Stimulated activated memory B cell treated with anti-CD40 and anti-IgM and Interleukin-4, amounts not matched to agents 10 μg/mL and 1 μg/mL and 100 μg/mL, for 72 hours (primary cell): ENCODE results near the gene KCND3.

Experiments
- ATAC-seq: fragments of 150-1000 bp; cut with Tn5 transposase; 2 replicates; pipeline ENCODE4 v1.10.0; 2021
- H3K27ac Mint-ChIP-seq: one replicate; pipeline ENCODE4 v1.8.0; 2022; ENCODE audit warnings: mild to moderate bottlenecking, mixed read lengths
- H3K27me3 Mint-ChIP-seq: one replicate; pipeline ENCODE4 v1.8.0; 2022; ENCODE audit warnings: mixed read lengths
- H3K36me3 Mint-ChIP-seq: one replicate; pipeline ENCODE4 v1.8.0; 2022; ENCODE audit warnings: mixed read lengths
- H3K4me1 Mint-ChIP-seq: one replicate; pipeline ENCODE4 v1.8.0; 2022; ENCODE audit warnings: mixed read lengths
- H3K4me3 Mint-ChIP-seq: one replicate; pipeline ENCODE4 v1.8.0; 2022; ENCODE audit warnings: mild to moderate bottlenecking, moderate library complexity, mixed read lengths
- H3K9me3 Mint-ChIP-seq: one replicate; pipeline ENCODE4 v1.8.0; 2022; ENCODE audit warnings: mixed read lengths

The KCND3 gene

GRCh38 chr1:112000048-112000447 is 10.6 kb upstream of the KCND3 start:
- no peaks in the 10 kb centered on the region for H3K9me3 Mint-ChIP-seq
- H3K27ac Mint-ChIP-seq: no peak overlapping the region
- no peaks in the 10 kb centered on the region for H3K36me3 Mint-ChIP-seq
- no peak for ATAC-seq
- H3K27me3 Mint-ChIP-seq: peaks cover 49% of the 10 kb centered on the region
- H3K4me1 Mint-ChIP-seq: peaks cover 5% of the 10 kb centered on the region
- no peak overlapping the region for H3K4me3 Mint-ChIP-seq

DNA sequence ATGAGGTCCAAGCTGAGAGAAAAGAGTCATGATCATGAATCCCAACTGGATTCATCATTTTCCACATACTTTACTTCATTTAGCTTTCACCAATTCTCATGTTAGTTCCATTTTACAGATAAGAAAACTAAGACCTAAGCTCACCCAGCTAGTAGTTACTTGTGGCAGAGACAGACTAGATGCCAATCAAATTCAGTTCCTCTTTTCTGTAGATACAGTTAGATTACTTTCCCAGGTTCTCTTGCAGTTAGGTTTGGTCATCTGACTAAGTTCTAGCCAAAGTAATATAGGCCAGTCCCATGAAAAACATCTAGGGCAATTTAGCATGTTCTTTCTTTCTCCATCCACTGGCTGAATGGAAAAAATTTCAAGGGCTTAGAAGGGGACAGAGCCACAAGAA is 8.9 kb upstream of the KCND3 start:
- H3K27ac Mint-ChIP-seq: no peak overlapping the region
- no peaks in the 10 kb centered on the region for H3K9me3 Mint-ChIP-seq
- peaks cover 5% of the 10 kb centered on the region for H3K4me1 Mint-ChIP-seq
- H3K27me3 Mint-ChIP-seq: peaks cover 60% of the 10 kb centered on the region
- H3K36me3 Mint-ChIP-seq: no peaks in the 10 kb centered on the region
- no peak overlapping the region for H3K4me3 Mint-ChIP-seq
- ATAC-seq: no peak

- Mint-ChIP-seq H3K4me3 (no peak overlapping the region), H3K36me3 (no peaks in the 10 kb centered on the region)
- no peak for ATAC-seq
Observed at GRCh38 chr1:111992476-111992875, 3.0 kb upstream of the KCND3 start.

DNA sequence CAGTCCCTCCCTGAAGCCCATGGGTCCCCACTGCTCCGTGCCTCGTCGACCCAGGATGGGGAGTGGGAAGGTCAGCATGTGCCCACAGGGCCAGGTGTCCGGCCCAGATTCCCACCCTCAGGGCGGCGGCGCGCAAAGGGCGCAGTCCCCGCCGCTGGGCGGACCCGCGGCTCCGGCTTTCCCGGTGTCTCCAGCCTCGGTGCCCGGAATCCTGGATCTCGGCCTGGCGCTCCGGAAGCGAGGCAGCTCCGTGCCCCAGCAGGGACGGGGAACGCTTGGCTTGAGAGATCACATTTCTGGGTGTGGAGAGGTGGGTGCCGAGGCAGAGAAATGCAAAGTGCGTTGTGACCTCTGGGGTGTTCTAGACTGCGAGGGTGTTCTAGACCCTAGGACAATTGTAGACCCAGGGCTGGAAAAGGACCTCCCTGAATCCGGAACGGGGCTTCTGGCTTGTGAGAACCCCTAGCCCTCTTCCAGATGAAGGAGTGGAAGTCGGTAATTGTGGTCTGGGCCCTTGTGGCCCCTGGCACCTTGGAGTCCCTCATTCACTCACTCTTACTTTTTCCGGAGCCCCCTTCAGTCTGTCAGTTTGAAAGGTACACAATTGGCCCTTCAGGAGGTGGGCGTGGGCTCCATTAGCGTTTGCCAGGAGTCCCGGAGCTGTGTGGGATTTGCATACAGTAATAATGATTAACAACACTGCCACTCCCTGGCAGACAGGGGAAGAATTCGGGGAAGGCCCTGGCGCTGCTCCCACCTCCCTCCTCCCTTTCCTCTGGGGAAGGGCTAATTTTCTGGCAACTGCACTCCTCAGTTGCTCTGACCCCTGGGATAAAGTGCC is 1.6 kb upstream of the KCND3 start:
- H3K36me3 Mint-ChIP-seq: no peaks in the 10 kb centered on the region
- no peak for ATAC-seq
- no peaks in the 10 kb centered on the region for H3K9me3 Mint-ChIP-seq
- H3K27me3 Mint-ChIP-seq: peaks cover 82% of the 10 kb centered on the region
- H3K4me1 Mint-ChIP-seq: peaks cover 27% of the 10 kb centered on the region
- no peak overlapping the region for H3K27ac Mint-ChIP-seq
- peak overlapping the region; percentile 61 for H3K4me3 Mint-ChIP-seq

More at GRCh38 chr1:111992476-111992875, 3.0 kb upstream of the KCND3 start:
- H3K4me1 Mint-ChIP-seq: peaks cover 27% of the 10 kb centered on the region
- no peaks in the 10 kb centered on the region for H3K9me3 Mint-ChIP-seq
- peaks cover 79% of the 10 kb centered on the region for H3K27me3 Mint-ChIP-seq
- H3K27ac Mint-ChIP-seq: no peak overlapping the region

DNA sequence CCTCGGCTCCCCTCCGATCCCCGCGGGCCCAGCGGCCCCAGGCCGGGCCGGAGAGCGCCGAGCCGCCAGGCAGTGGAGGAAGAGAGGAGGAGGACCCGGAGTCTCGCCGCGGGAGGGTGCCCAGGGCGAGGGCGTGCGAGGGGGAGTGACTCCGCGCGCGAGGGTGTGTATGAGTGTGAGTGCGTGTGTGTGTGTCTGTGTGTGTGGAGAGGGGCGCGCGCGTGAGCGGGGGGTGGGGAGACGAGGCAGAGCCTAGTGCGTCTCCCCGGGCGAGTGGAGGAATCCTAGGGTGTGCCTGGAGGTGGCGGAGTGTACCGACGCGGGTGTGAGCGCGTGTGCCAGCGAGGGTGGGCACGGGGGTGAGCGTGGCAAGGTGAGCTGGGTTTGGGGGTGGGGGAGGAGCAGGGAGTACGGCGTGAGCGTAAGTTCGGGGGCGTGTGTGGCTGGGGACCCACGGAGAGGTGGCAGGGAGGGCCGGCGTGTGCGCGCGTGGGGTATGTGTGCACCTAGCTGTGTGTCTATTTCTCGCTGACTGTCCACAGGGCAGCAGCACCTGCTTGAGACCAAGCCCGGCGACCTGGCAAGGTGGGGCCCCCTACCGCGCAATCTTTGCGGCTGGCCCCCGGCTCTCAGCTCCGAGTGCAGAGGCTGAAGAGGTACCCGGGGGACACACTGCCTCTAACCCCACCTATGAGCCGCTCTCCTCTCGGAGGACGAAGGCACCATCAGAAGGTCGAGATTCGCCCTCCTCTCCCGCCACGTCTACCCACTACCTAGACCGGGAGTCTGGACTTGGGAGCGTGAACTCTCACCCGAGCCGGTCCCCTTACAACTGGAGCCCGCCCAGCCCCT is 784 bp upstream of the KCND3 start:
- peak; percentile 48 for ATAC-seq

GRCh38 chr1:111988743-111989453 is 570 bp downstream of the KCND3 start:
- H3K4me1 Mint-ChIP-seq: peaks cover 27% of the 10 kb centered on the region
- H3K36me3 Mint-ChIP-seq: no peaks in the 10 kb centered on the region
- H3K27me3 Mint-ChIP-seq: peaks cover 76% of the 10 kb centered on the region
- no peak overlapping the region for H3K27ac Mint-ChIP-seq
- H3K9me3 Mint-ChIP-seq: no peaks in the 10 kb centered on the region
- no peak for ATAC-seq
- peak overlapping the region; percentile 32 for H3K4me3 Mint-ChIP-seq

More for the DNA sequence above, 784 bp upstream of the KCND3 start:
- Mint-ChIP-seq H3K4me3 (peak overlapping the region; percentile 61), H3K36me3 (no peaks in the 10 kb centered on the region), H3K27ac (no peak overlapping the region), H3K4me1 (peaks cover 27% of the 10 kb centered on the region), H3K27me3 (peaks cover 76% of the 10 kb centered on the region), H3K9me3 (no peaks in the 10 kb centered on the region)

GRCh38 chr1:111988377-111988742 is 1.1 kb downstream of the KCND3 start:
- no peak for ATAC-seq
- H3K27ac Mint-ChIP-seq: no peak overlapping the region
- H3K27me3 Mint-ChIP-seq: peaks cover 76% of the 10 kb centered on the region
- peaks cover 27% of the 10 kb centered on the region for H3K4me1 Mint-ChIP-seq
- H3K36me3 Mint-ChIP-seq: no peaks in the 10 kb centered on the region
- peak overlapping the region; percentile 32 for H3K4me3 Mint-ChIP-seq
- H3K9me3 Mint-ChIP-seq: no peaks in the 10 kb centered on the region

DNA sequence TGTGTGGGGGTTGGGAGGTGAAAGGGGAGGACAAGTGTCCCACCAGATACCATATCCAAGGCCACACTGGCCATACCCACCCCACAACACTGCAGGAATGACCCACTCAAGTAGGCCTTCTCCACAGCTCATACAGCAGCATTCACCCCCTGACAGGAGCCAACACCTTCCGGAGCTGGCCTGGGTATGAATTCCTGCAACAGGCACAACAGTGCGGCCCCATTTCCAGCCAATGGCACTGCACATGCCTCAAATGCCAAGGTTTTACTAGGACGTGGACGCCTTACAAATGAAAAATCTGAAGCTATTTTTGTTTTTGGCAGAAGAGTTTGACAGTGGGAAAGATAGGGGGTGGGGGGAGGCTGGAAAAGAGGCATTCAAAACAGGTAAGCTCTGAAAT is 2.0 kb downstream of the KCND3 start:
- no peak for ATAC-seq
- no peaks in the 10 kb centered on the region for H3K9me3 Mint-ChIP-seq
- peaks cover 27% of the 10 kb centered on the region for H3K4me1 Mint-ChIP-seq
- no peaks in the 10 kb centered on the region for H3K36me3 Mint-ChIP-seq
- H3K27ac Mint-ChIP-seq: no peak overlapping the region
- H3K27me3 Mint-ChIP-seq: peaks cover 71% of the 10 kb centered on the region
- no peak overlapping the region for H3K4me3 Mint-ChIP-seq

DNA sequence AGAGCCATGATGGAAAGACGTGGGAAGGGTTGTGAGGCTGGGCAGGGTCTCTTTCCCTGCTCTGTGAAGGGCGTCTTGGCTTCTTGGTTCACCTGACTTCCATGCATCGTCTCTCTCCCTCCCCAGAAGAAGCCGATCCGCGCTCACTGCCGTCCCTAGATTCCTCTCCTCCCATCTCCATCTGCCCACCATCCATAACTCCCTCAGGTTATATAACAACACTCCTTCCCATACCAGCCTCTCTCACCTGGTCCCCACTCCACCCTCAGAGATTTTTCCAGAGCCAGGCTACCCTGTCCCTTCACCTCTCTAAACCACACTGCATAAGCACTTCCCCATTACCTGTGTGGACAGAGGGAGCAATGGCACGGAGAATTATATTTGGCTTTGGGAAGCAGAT is 6.0 kb downstream of the KCND3 start:
- H3K4me3 Mint-ChIP-seq: no peak overlapping the region
- peak; percentile 39 for ATAC-seq
- H3K9me3 Mint-ChIP-seq: no peaks in the 10 kb centered on the region
- no peak overlapping the region for H3K27ac Mint-ChIP-seq
- peaks cover 48% of the 10 kb centered on the region for H3K27me3 Mint-ChIP-seq
- H3K36me3 Mint-ChIP-seq: no peaks in the 10 kb centered on the region
- no peaks in the 10 kb centered on the region for H3K4me1 Mint-ChIP-seq

DNA sequence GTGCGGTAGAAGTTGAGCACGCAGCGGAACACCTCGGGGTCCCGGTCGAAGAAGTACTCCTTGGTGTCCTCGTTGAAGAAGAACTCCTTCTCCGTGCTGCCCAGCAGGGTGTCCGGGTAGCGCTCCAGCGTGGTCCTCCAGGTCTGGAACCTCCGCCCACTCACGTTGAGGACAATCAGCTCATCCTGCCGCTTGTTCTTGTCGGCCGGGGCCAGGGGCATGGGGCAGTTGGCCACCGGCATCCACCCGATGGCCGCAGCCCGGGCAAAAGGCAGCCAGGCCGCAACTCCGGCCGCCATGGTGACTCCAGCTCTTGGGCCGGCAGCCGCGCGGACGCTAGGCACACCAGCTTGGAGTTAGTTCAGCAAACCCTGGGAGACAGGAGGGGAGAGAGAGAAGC is 7.0 kb downstream of the KCND3 start:
- no peaks in the 10 kb centered on the region for H3K4me1 Mint-ChIP-seq
- H3K27me3 Mint-ChIP-seq: peaks cover 54% of the 10 kb centered on the region
- no peak overlapping the region for H3K4me3 Mint-ChIP-seq
- H3K36me3 Mint-ChIP-seq: no peaks in the 10 kb centered on the region
- H3K9me3 Mint-ChIP-seq: no peaks in the 10 kb centered on the region
- H3K27ac Mint-ChIP-seq: no peak overlapping the region
- no peak for ATAC-seq

DNA sequence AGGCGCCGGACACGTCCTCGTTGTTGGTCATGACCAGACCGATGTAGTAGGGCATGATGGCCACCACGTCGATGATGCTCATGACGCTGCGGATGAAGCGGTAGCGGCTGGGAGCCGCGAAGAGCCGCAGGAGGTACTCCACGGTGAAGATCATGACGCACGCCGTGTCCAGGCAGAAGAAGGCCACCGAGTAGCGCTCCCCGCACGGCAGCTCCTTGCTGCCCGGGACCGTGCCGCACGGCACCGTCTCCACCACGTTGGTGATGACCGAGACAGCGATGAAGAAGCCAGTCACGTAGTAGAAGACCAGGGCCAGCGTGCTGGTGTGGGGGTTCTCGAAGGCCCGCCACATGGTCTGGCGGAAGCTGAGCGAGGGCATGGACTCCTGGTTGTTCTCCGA is 7.6 kb downstream of the KCND3 start:
- Mint-ChIP-seq H3K4me1 (no peaks in the 10 kb centered on the region), H3K27me3 (peaks cover 54% of the 10 kb centered on the region), H3K27ac (no peak overlapping the region), H3K9me3 (no peaks in the 10 kb centered on the region), H3K36me3 (no peaks in the 10 kb centered on the region), H3K4me3 (no peak overlapping the region)
- ATAC-seq: no peak

DNA sequence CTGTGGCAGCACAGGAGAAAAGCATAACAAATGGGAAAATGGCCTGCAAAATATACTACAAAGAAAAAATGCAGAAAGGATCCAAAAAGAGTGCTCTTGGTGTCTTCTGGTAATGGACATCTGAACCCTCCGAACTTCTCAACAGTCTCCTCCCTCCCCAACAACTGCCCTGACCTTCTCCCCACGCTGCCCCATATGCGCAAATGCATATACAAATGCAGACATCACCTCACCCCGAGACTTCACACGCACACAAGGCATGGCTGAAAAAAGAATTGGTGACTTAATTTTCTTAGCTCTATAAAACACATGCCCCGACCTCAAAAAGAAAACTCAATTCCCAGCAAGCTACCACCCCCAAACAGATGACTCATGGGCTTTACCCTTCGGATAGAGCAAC is 8.4 kb downstream of the KCND3 start:
- ATAC-seq: no peak
- H3K4me1 Mint-ChIP-seq: no peaks in the 10 kb centered on the region
- H3K9me3 Mint-ChIP-seq: no peaks in the 10 kb centered on the region
- H3K4me3 Mint-ChIP-seq: no peak overlapping the region
- peaks cover 55% of the 10 kb centered on the region for H3K27me3 Mint-ChIP-seq
- no peaks in the 10 kb centered on the region for H3K36me3 Mint-ChIP-seq
- H3K27ac Mint-ChIP-seq: no peak overlapping the region

DNA sequence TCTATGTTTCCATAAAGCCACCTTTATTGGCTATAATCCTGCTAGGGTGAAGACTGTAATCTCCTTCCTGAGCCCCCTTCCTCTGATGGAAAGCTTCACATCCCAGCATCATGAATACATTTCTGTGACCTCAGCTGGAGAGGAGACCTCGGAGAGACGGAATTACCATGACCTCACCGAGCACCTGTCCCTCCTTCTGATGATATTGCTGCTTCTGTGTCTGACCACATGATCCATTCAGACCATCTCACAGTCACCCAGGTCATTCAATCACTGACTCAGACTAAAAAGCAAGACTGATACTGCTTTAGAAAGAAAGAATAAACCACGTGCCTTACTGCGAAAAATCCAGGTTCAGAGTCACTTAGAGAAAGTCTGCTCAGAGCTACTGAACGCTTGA is 8.8 kb downstream of the KCND3 start:
- H3K4me3 Mint-ChIP-seq: no peak overlapping the region
- H3K9me3 Mint-ChIP-seq: no peaks in the 10 kb centered on the region
- H3K36me3 Mint-ChIP-seq: no peaks in the 10 kb centered on the region
- H3K27ac Mint-ChIP-seq: no peak overlapping the region
- no peak for ATAC-seq
- no peaks in the 10 kb centered on the region for H3K4me1 Mint-ChIP-seq
- H3K27me3 Mint-ChIP-seq: peaks cover 59% of the 10 kb centered on the region

GRCh38 chr1:111978695-111979094 is 10.8 kb downstream of the KCND3 start:
- Mint-ChIP-seq H3K36me3 (no peaks in the 10 kb centered on the region), H3K4me1 (no peaks in the 10 kb centered on the region), H3K9me3 (no peaks in the 10 kb centered on the region), H3K27ac (no peak overlapping the region), H3K4me3 (no peak overlapping the region), H3K27me3 (peaks cover 55% of the 10 kb centered on the region)
- no peak for ATAC-seq

DNA sequence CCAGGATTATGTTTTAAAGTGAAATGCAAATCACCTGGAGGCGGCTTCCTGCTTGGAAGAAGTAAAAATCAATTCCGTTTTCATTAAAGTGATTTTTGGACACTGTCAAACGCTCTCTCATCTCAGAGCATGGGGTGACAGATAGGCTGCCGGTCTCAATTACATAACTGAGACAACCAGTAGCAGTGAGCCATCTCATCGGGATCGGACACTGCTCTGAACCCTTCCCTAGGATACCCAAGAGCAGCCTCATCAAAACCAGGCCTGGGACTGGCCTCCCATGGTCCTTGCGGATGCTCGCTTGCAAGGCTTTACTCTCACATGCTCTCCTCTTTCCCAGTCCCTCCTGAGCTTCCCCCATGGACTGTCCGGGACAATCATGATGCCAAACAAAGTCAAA is 12.1 kb downstream of the KCND3 start:
- no peaks in the 10 kb centered on the region for H3K36me3 Mint-ChIP-seq
- no peaks in the 10 kb centered on the region for H3K9me3 Mint-ChIP-seq
- H3K4me1 Mint-ChIP-seq: no peaks in the 10 kb centered on the region
- no peak for ATAC-seq
- H3K27ac Mint-ChIP-seq: no peak overlapping the region
- H3K27me3 Mint-ChIP-seq: peaks cover 56% of the 10 kb centered on the region
- no peak overlapping the region for H3K4me3 Mint-ChIP-seq
